Measurements from ENCODE around the gene CLDN16.

The CLDN16 gene

GRCh38 chr3:190387578-190388213 lies at the start of gene CLDN16:
Gene CLDN16, plus strand, starts transcription at chr3:190388163. Its CDS starts 167 bp downstream, at chr3:190388330.
- no peak for DNase-seq (ENCODE audit: low read depth)

- DNase-seq (ENCODE audit: low read depth) = peak; percentile 19
Measured at GRCh38 chr3:190338717-190339116, 49.2 kb upstream of the CLDN16 start.

GRCh38 chr3:190339130-190339529 lies 48.8 kb upstream of the CLDN16 start:
- peak; percentile 18 for DNase-seq (ENCODE audit: low read depth)

- no peak for DNase-seq (ENCODE audit: low read depth)
Measured at GRCh38 chr3:190340071-190340470, 47.9 kb upstream of the CLDN16 start.

- peak; percentile 90 for DNase-seq (ENCODE audit: low read depth)
Measured at GRCh38 chr3:190345027-190345821, 42.7 kb upstream of the CLDN16 start.

- no peak for DNase-seq (ENCODE audit: low read depth)
Measured at GRCh38 chr3:190345878-190346277, 42.1 kb upstream of the CLDN16 start.

GRCh38 chr3:190346541-190346940 lies 41.4 kb upstream of the CLDN16 start:
- DNase-seq (ENCODE audit: low read depth) = no peak

- DNase-seq (ENCODE audit: low read depth) = no peak
Measured at GRCh38 chr3:190352861-190353457, 35.0 kb upstream of the CLDN16 start.

GRCh38 chr3:190356246-190356645 lies 31.7 kb upstream of the CLDN16 start:
- no peak for DNase-seq (ENCODE audit: low read depth)

GRCh38 chr3:190357468-190357867 lies 30.5 kb upstream of the CLDN16 start:
- no peak for DNase-seq (ENCODE audit: low read depth)

GRCh38 chr3:190359813-190360212 lies 28.1 kb upstream of the CLDN16 start:
- no peak for DNase-seq (ENCODE audit: low read depth)

GRCh38 chr3:190360228-190360627 lies 27.7 kb upstream of the CLDN16 start:
- no peak for DNase-seq (ENCODE audit: low read depth)

GRCh38 chr3:190361791-190362190 lies 26.2 kb upstream of the CLDN16 start:
- no peak for DNase-seq (ENCODE audit: low read depth)

- DNase-seq (ENCODE audit: low read depth) = no peak
Measured at GRCh38 chr3:190362258-190362657, 25.7 kb upstream of the CLDN16 start.

- no peak for DNase-seq (ENCODE audit: low read depth)
Measured at GRCh38 chr3:190366133-190366532, 21.8 kb upstream of the CLDN16 start.

GRCh38 chr3:190368881-190369280 lies 19.1 kb upstream of the CLDN16 start:
- no peak for DNase-seq (ENCODE audit: low read depth)

GRCh38 chr3:190369668-190370295 lies 18.2 kb upstream of the CLDN16 start:
- DNase-seq (ENCODE audit: low read depth) = no peak

- DNase-seq (ENCODE audit: low read depth) = no peak
Measured at GRCh38 chr3:190370369-190370768, 17.6 kb upstream of the CLDN16 start.

GRCh38 chr3:190371152-190371551 lies 16.8 kb upstream of the CLDN16 start:
- DNase-seq (ENCODE audit: low read depth) = no peak

GRCh38 chr3:190375246-190375645 lies 12.7 kb upstream of the CLDN16 start:
- no peak for DNase-seq (ENCODE audit: low read depth)

GRCh38 chr3:190375671-190376070 lies 12.3 kb upstream of the CLDN16 start:
- DNase-seq (ENCODE audit: low read depth) = no peak

- DNase-seq (ENCODE audit: low read depth) = no peak
Measured at GRCh38 chr3:190378240-190378891, 9.6 kb upstream of the CLDN16 start.
